Stimulated activated CD4-positive, alpha-beta T cell treated with anti-CD3 and anti-CD28 coated beads, Interleukin-1b, Interleukin-23, amount 100 ng/mL, for 4 hours (primary cell): Measurements from ENCODE around the gene TNFSF9.
"Not testable (repeated sequence)": the region's sequence is repeated elsewhere in the genome, so short reads cannot be mapped to it uniquely, and the experiment has no call there.

Experiments used
- DNase-seq, 2 donors: peaks; one replicate each; pipeline ENCODE4 v3.0.0-alpha.2; 2020; ENCODE audit warnings: low read depth in 2 of 2

Gene TNFSF9

DNA sequence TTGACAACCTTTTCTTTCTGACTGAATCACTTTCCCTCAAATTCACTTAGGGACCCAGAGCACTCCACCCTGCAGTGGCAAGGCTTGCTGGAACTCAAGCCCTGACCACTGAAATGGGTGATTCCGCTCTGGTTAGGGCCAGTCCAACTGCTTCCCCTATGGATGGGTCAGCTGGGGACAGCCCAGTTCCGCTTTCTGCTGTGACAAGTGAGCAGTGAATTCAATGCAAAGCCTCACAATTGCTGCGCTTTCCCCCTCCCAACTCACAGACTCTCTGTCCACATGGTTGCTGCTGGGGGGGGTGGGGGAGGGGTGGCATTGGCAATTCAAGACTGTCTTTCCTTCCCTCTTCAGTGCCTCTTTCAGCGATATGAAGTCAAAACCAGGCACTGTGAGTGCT, 41.4 kb downstream of the TNFSF9 start:
- no peak for DNase-seq

DNA sequence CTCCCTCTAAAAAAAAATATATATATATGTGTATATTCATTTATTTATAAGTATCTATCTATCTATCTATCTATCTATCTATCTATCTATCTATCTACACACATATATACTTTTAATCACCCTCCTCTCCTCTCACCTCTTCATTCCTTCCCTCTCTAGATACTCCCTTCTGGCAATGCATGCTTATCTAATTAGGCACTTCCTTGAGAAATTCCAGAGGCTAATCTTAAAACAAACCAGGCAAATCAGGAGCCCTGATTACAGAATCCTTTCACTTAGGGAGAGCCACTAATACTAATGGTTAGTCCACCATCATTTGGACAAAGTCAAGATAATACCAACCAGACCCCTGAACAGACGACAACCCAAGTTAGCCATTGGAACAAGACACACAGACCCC, 42.5 kb downstream of the TNFSF9 start:
- no peak for DNase-seq

- DNase-seq, result no peak
These were observed 46.1 kb downstream of the TNFSF9 start for GRCh38 chr19:6576869-6577475.

DNA sequence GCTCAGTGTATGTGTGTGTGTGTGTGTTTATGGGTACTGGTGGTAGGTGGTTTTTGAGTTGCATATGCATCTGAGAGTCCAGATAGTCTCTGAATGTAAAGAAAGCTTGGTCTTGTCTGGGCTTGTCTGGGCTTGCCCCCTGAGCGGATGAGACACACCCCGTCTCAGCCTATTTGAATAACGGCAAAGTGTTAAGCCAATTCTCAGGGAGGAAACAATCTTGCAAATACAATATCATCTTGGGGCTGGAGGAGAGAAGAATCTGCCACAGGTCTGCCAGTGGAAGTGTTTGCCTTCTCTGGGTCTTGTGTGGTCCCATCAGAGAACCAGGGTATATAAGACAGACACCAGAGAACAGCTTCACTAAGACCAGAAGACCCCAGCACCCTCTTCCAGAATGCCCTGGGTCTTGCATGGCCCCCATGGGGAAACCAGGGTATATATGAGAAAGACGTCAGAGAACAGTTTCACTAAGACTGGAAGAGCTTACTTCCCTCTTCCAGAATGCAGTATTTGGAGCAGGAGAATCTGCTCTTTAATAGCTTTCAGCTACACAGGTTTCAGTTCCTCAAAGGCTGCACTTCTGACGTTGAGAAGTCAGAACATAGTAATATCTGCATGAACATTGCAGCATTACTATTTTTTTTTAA, 46.8 kb downstream of the TNFSF9 start:
- no peak for DNase-seq

- DNase-seq, result no peak
These were observed 48.8 kb downstream of the TNFSF9 start for GRCh38 chr19:6579450-6580178.

GRCh38 chr19:6580313-6580712, 49.5 kb downstream of the TNFSF9 start:
- DNase-seq, result no peak

GRCh38 chr19:6582515-6583484, 52.0 kb downstream of the TNFSF9 start:
- DNase-seq, result not testable (repeated sequence)
